Endothelial cell of hepatic sinusoid (primary cell): ENCODE results near the gene FAM90A1.
"Not testable (repeated sequence)": the region's sequence is repeated elsewhere in the genome, so short reads cannot be mapped to it uniquely, and the experiment has no call there.

Source experiments
- in situ Hi-C: cut with HindIII; loops from 2 replicates; pipeline ENCODE4 v1.10.0; 2017; ENCODE audit warnings: low sequenced_read_pairs

The FAM90A1 gene

DNA sequence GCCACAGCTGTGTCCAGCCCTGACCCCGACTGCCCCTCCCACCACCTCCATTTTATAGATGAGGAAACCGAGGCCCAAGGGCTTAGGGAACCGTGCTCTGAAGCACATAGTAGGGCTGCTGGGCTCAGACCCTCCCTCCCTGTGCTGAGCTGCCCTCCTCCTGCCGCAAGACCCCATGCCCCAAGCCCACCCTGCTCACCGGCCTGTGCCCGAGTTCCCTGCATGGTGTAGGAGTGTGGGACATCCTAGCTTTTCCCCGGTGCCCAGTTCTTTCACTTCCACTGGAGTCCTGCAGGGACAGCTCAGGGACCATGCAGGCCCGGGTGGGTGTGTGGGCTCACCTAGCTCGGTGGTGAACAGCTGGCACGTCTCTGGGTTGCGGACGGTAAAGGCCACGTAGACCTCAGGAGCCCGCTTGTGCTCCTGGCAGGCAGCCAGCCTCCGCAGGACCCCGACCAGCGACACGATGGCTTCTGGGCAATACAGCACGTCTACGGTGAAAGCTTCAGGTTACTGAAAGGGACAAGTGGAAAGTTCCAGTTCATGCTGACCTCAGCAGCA lies 6.6 kb upstream of the FAM90A1 start:
- in situ Hi-C loops: not testable (repeated sequence)

DNA sequence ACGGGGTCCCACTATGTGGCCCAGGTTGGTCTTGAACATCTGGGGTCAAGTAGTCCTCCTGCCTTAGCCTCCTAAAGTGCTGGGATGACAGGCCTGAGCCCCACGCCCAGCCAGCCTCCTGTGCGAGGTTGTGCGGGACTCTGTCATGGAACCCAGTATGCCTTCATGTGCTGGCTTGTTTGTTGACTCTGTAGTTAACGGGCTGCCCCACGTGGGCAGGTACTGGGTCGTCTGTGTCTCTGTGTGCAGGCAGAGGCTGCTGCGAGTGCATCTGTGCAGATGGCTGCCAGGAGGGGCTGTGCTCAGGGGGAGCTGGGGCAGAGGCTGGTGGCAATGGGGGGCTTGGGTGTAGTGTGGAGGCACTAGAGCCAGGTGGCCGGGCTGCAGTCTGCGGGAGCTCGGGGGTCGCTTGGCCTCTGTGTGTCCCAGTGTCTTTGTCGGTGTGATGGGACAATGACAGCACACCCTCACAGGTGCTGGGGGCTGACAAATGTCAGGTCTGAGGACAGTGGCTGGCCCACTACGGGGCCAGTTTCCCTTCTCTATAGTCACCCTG lies 6.0 kb upstream of the FAM90A1 start:
- in situ Hi-C loops: not testable (repeated sequence)

DNA sequence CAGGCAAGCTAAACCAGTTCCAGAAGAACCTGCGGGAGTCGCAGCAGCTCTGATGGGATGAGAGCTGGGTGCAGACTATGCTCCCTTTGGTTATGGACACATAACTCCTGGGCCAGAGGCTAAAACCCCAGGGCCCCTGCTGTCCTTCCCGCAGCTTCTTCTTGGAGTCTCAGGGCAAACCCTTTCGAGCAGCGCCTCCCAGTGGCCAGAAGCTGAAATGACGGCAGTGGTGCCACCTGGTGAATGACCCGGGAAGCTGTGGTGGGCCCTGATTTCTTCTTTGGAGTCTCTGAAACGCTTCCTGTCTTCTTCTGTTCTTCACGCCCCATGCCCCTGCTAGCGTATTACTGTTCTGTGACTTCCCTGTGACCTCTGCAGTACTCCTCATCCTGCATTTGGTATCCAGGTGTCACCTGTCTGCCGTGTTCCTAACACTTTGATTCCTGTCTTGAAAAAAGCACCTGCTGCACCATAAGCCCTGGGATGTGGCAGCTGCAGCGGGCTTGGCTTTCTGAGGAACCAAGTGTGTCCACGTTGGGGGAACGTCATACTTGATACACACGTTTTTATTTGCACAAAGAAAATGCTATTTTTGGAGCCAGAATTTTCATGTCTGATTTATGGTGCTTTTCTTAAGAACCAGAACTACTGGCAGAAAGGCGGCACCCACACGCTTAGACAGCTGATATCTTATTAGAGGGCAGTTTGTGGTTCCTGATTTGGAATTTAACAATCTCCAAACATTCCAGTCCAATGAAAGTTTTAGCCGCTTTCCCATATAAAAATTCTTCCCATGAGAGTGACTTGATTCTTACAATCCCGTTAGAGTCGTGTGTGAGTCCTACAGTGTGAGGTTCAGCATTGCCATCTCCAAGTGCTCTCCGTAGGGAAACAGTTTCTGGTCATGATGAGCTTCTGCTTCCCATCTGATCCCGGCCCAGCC lies 4.5 kb upstream of the FAM90A1 start:
- in situ Hi-C loops: not testable (repeated sequence)

DNA sequence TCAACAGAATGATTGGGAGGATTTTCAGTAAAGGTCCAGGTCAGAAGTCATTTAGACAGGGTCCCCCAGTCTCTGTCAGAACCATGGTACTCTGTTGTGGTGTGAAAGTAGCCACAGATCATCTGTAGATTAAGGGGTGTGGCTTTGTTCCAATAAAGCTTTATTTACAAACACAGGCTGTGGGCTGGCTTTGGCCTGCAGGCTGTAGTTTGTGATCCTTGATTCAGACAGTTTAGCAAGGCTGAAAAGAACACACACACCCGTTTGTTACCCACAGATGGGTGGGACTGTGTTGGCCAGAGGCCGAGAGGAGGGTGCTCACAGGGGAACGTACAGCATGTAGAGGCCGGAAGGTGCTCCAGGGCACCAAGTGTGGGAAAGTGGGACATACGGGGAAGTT lies 3.6 kb upstream of the FAM90A1 start:
- in situ Hi-C loops: not testable (repeated sequence)

DNA sequence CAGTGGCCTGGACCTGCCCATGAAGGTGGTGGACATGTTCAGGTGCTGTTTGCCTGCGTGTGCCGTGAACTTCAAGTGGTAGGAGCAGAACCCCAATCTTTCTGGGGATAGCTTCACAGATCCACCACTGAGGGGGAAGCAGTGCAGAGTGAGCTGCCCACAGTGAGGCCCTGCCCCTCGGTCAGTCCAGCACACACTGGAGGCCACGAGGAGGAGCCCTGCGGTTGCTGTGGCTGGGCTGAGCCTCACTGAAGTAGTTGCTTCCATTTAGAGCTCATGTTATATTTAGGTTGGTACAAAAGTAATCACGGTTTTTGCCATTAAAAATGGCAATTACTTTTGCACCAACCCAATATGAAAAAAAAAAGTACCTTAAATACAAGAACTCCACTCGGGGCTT lies 2.1 kb upstream of the FAM90A1 start:
- in situ Hi-C loops: not testable (repeated sequence)

DNA sequence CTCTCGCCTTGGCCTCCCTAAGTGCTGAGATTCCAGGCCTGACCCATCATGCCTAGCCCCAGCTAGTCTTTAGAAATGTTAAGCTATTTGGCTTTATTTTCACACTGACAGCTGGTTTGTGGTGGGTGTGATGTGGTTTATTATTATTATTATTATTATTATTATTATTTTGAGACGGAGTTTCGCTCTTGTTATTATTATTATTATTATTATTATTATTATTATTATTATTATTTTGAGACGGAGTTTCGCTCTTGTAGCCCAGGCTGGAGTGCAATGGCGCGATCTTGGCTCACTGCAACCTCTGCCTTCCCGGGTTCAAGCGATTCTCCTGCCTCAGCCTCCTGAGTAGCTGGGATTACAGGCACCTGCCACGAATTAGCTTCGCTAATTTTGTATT lies 1.2 kb upstream of the FAM90A1 start:
- in situ Hi-C loops: not testable (repeated sequence)

DNA sequence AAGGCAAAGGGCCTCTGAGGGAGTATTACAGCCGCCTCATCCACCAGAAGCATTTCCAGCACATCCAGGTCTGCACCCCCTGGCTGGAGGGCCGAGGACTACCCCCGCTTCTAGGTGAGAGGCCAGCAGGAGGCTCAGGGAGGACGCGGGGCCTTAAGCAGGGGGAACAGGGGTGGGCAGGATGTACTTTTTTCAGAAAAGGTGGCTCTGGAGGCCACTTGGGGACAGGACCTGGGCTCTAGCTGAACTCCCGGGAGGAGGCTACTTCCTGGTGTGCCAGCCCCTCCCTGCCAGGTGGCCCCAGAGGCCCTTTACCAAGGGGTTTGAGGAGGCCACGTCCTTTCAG lies 287 bp upstream of the FAM90A1 start:
- in situ Hi-C loops: not testable (repeated sequence)

DNA sequence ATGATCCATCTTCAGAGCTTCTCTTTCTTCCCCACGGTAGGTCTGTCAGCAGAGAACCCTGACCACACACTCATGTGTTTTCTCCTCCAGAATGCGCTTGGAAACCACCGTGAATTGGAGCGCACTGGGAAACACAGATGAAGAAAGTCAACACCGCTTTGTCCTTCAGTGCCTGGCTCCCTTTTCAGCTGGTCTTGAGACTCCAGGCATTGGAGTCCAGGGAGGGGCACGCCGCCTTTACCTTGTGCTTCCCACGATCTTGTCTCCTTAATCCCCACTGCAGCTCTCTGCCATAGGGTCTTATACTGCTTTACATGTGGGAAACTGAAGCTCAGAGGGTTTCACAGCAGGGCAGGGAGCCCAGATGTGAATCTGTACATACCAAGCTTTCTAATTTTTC lies 1.1 kb downstream of the FAM90A1 start:
- in situ Hi-C loops: no loop called here

DNA sequence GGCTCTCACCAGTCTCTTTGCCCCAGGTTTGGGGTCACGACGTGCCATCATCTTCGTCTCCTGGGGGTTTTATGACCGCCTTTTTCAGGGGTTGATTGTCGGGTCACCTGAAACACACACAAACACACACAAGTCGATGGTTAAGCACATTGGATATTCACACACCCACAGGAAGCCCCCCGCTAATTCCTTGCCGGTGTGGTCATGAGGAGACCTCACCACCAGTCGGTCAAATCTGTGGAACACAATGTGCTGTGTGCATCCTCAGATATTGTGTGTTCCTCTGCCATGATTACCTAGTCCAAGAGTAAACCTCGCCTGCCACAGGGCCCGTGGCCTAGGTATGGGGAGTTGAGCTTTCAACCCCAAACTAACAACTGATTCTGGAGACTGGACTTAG lies 2.6 kb downstream of the FAM90A1 start:
- in situ Hi-C loops: not testable (repeated sequence)

DNA sequence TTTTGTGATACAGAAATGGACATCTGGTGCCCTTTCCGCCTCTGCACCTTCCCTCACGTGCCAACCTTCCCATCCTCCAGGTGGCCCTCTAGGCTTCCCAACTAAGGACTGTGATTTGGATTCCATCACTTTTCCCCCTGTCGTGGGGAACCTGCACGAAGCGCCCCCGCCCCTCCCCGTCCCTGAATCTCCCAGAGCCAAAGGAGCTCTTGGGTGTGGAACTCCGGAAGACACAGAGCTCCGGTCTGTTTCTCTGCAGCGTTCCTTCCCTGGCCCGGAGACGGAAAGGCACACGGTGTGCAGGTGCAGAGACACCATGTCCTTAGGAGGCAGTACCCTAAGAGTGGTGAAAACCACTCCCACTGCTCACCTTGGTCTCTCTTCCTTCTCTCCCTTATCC lies 3.8 kb downstream of the FAM90A1 start:
- in situ Hi-C loops: not testable (repeated sequence)

DNA sequence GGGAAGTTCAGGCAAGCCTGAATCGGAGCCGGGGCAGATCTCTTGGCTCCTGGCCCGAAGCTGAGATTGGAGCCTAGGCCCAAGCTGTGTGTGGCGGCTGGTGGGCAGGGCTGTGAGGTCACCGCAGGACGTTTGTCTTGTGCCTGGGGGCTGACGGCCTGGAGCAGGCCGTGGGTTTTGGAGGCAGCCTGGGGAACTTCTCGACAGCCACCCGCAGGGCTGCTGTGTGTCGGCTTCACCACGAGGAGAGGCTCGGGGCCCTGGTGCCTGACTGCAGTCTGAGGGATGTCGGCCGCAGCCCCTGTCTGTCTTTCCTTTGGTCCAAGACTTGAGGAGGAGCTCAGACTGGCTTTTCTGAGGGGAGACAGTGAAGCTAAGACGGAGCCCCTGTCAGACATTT lies 5.1 kb downstream of the FAM90A1 start:
- in situ Hi-C loops: not testable (repeated sequence)

DNA sequence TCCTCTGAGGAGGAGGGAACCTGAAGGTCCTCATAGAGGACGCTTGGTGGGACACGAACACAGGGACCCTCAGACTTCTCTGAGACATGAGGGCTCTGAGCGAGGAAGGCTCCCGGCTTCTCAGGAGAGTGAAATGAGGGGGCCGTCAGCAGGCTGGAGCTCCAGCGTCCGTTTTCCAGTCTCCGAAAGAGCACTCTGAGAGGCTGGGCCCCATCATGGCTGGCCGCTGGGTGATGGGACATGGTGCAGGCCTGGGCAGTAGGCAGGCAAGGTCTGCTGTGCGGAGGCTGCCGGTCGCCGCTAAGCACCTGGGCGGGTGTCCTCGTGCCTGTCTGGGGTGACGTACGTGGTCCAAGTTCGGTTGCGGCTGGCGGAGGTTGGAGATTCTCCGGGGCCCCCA lies 5.6 kb downstream of the FAM90A1 start:
- in situ Hi-C loops: not testable (repeated sequence)

DNA sequence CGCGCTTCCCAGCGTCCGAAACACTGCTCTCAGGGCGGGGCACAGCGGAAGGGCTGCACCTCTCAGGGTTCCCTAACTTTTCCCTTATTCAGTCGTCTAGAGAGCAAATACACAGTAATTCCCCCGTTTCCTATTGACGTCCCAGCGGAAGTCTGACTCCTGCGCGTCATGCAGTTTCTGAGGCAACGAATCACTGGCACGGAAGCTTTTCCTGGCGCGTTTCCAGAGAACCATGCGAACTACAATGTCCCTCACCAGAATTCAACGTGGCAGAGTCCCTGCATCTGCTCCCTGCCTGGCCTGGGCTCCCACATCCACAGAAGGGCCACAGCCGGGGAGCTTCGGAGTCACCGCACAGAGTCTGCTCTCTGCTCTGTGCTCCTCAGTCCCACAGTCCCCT lies 6.0 kb downstream of the FAM90A1 start:
- in situ Hi-C loops: not testable (repeated sequence)

DNA sequence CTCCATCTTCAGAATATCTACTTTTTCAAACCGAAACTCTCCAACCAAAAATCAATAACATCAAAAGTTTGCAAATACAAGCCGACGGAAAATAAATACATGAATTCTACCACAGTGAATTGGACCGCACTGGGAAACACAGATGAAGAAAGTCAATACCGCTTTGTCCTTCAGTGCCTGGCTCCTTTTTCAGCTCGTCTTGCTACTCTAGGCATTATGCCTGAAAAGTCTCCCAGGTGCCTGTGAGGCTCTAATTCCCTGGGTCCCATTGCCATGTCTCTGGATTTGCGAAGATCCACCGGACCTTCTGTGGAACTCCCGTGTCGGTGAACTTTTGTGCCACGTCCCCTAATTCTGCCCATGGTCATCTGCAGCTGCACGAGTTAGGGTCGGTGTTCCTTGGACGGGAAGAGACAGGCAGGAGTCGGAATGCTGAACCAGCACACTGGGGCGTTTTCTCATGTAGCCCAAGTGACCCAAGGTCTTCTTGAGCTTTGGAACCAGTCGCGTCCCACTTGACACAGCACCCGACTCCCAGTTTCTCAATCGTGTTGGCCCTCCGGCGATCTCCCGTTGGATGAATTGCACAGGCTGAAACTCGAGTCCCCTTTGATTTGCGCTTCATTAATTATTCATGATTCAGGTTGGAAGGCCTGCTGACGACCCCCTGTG lies 8.6 kb downstream of the FAM90A1 start:
- in situ Hi-C loops: not testable (repeated sequence)

DNA sequence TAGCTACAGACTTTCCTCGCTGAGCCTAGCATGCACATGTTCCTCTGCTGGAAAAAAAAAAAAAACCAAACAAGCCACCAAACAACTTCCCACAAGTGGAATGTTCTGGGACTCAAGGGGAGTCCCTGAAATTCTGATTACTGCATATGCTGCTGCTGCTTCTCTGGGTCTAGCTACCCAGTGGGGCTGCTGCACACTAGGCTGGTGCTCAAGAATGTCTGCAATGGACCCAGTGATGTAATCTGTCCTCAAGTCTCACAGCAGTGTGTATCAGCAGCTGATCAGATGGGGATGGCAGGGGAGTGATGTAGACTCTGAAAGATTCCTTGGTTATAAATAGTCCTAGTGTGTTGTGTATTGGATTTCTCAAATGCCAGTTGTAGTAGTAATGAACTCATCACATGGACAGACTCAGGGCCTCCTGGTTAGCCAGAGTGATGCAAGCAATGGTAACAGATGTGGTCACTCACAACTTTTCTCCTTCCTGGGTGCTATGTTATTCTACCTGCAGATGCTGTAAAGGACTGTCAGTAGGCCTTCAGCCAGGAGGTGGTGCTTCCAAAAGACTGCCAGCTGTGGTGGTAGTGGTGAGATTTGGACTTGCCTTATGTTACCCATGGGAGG lies 29.6 kb downstream of the FAM90A1 start:
- in situ Hi-C loops: not testable (repeated sequence)

DNA sequence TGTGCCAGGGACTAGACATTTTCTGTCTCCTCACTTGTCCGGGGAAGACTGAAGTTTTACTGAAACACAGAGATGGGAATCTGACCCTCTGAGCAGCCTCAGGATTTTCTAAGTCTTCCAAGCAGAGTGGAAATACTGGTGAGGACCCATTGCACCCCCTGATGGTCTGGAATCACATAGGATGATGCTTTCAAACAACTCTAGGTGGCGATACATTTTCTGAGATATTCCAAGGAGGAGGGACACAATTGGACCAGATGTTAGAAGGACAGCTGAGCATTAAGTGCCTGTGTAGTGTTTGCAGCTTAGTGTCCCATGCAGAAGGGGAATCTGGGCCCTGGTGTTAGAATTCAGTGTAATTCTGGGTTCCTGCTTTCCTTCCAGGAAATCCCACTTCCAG lies 39.3 kb downstream of the FAM90A1 start:
- in situ Hi-C loops: not testable (repeated sequence)

DNA sequence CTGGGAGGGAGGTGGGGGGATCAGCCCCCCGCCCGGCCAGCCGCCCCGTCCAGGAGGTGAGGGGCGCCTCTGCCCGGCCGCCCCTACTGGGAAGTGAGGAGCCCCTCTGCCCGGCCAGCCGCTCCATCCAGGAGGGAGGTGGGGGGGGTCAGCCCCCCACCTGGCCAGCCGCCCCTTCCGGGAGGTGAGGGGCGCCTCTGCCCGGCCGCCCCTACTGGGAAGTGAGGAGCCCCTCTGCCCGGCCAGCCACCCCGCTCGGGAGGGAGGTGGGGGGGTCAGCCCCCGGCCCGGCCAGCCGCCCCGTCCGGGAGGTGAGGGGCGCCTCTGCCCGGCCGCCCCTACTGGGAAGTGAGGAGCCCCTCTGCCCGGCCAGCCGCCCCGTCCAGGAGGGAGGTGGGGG lies 43.2 kb downstream of the FAM90A1 start:
- in situ Hi-C loops: not testable (repeated sequence)

DNA sequence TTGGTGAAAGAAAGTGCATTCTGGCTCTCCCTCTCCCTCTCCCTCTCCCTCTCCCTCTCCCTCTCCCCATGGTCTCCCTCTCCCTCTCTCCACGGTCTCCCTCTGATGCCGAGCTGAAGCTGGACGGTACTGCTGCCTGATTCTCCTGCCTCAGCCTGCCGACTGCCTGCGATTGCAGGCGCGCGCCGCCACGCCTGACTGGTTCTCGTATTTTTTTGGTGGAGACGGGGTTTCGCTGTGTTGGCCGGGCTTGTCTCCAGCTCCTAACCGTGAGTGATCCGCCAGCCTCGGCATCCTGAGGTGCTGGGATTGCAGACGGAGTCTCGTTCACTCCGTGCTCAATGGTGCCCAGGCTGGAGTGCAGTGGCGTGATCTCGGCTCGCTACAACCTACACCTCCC lies 44.1 kb downstream of the FAM90A1 start:
- in situ Hi-C loops: not testable (repeated sequence)

DNA sequence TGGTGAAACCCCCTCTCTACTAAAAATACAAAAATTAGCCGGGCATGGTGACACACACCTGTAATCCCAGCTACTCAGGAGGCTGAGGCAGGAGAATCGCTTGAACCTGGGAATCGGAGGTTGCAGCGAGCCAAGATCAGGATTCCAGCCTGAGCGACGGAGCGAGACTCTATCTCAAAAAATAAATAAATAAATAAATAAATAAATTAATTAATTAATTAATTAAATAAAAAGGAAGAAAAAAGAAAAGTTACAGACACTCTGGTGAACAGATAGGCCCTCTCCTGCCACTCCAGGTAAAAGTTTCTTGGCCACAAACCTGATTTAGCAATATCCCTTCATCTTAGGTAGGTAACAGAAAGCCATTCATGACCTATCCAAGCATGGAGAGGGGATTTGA lies 44.5 kb downstream of the FAM90A1 start:
- in situ Hi-C loops: not testable (repeated sequence)

DNA sequence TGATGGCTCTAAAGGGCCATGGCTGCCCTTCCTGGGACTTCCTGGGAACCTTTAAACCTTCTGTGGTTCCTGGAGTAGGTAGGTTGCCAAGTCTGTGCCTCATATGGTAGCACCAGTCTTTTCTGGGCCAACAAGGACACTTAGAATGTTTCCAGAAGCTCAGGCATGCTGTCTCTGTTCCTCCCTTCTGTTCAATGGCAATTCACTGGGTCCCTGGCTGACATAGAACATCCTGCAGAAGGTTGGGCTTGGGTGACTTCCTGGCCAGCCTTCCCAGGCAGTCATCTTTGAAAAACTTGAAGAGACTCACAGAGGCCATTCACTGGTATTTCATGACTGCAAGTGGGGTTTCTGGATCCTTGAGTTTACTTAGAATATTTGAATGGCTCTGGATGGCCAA lies 46.1 kb downstream of the FAM90A1 start:
- in situ Hi-C loops: not testable (repeated sequence)

DNA sequence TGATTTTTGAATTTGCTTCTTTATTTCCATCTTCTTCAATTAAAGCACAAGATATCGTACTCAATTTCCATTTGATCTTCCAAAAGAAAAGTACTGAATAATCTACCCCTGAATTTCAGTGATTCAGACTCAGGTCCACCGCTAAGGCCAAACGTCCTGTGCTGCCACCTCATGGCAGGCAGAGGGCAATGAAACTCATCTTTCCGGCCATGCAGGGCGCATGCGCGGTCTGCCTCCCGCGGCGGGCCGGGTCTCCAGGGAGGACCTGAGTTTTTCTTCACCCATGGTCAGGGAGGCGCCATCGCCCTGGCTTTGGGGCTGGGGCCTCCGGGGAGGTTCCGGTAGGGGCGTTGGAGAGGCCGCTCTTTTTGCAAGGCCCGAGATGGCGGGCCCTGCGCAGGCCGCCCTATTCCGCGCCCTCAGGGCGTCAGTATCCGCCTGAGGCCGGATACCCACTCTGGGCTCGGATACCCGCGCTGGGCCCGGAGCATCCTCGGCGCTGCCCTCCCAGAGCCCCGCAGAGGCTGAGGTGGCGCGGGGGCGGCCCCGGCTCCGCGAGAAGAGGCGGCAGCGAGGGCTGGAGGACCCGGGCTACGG lies 47.3 kb downstream of the FAM90A1 start:
- in situ Hi-C loops: not testable (repeated sequence)
